Astrocyte (in vitro differentiated cells and primary cell): ENCODE results near the gene HEATR1.

Experiments
- CTCF ChIP-seq: IDR thresholded peaks from 2 replicates; pipeline ENCODE4 v1.5.1; 2011; ENCODE audit warnings: low read depth, mild to moderate bottlenecking, inconsistent platforms, low read length, moderate library complexity; ENCODE audit not compliant: insufficient read depth
- EZH2 ChIP-seq: IDR thresholded peaks from 2 replicates; pipeline ENCODE4 v1.6.1; 2012; ENCODE audit warnings: mild to moderate bottlenecking, low read length, inconsistent platforms; ENCODE audit not compliant: insufficient read depth

- TF ChIP-seq CTCF (no peak), EZH2 (no peak)
These were observed 97.2 kb downstream of the HEATR1 start for GRCh38 chr1:236507022-236507700.
